Astrocyte (in vitro differentiated cells and primary cell): ENCODE results near the gene PTGR3.

Experiments used
- CTCF ChIP-seq: IDR thresholded peaks from 2 replicates; pipeline ENCODE4 v1.5.1; 2011; ENCODE audit warnings: low read depth, mild to moderate bottlenecking, inconsistent platforms, low read length, moderate library complexity; ENCODE audit not compliant: insufficient read depth
- EZH2 ChIP-seq: IDR thresholded peaks from 2 replicates; pipeline ENCODE4 v1.6.1; 2012; ENCODE audit warnings: mild to moderate bottlenecking, low read length, inconsistent platforms; ENCODE audit not compliant: insufficient read depth

DNA sequence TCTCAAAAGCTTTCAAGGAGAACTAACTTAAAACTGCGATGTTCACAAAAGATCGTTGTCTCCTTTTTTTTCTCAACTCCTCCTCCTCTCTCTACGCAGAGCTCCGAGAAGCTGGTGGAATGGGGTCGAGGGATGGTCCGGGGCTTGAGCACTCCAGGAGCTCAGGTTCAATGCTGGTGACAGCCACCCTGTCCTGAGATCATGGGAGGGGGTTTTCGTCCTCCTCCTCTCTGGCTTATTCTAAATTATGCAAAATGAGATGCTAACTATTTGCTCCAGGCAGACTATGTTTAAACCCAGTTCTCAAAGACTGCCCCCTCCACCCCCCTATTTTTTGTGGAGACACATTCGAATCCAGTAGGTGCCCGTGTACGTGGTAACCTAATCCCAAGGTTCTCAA lies 13.5 kb upstream of the PTGR3 start:
- TF ChIP-seq CTCF (no peak), EZH2 (no peak)
